Fibroblast of villous mesenchyme (primary cell): ENCODE results near the gene CLGN. TPM values are rescaled to one million over a fixed set of nuclear protein-coding genes. Genes with fewer than 3 reads are reported as not detected.
A peak's percentile ranks its signal among the peaks of the same experiment; 100 is the strongest.
"Not testable (repeated sequence)": the region's sequence is repeated elsewhere in the genome, so short reads cannot be mapped to it uniquely, and the experiment has no call there.

Experiments
- DNase-seq: peaks from one replicate; pipeline ENCODE4 v3.0.0-alpha.2; 2010; ENCODE audit warnings: low read depth
- H3K4me3 ChIP-seq: 2 replicates; pipeline ENCODE4 v1.5.1; 2011; ENCODE audit warnings: low read depth, mild to moderate bottlenecking, low read length
- total RNA-seq: library from RNA; depleted of rRNA; stranded (reverse); fragments of >200 nt; gene quantifications from 2 replicates; pipeline ENCODE4 v1.2.3, GENCODE V29; 2012
- TF ChIP-seq, protein P1 (sequence below): IDR thresholded peaks from 2 replicates; pipeline ENCODE4 v1.5.1; 2012; ENCODE audit warnings: low read depth, mild to moderate bottlenecking, low read length; ENCODE audit not compliant: insufficient read depth

Gene CLGN
- total RNA-seq, 1 donor, result 1.7 TPM

GRCh38 chr4:140450352-140450751 is 22.9 kb upstream of the CLGN start:
- TF ChIP-seq, protein P1, sequence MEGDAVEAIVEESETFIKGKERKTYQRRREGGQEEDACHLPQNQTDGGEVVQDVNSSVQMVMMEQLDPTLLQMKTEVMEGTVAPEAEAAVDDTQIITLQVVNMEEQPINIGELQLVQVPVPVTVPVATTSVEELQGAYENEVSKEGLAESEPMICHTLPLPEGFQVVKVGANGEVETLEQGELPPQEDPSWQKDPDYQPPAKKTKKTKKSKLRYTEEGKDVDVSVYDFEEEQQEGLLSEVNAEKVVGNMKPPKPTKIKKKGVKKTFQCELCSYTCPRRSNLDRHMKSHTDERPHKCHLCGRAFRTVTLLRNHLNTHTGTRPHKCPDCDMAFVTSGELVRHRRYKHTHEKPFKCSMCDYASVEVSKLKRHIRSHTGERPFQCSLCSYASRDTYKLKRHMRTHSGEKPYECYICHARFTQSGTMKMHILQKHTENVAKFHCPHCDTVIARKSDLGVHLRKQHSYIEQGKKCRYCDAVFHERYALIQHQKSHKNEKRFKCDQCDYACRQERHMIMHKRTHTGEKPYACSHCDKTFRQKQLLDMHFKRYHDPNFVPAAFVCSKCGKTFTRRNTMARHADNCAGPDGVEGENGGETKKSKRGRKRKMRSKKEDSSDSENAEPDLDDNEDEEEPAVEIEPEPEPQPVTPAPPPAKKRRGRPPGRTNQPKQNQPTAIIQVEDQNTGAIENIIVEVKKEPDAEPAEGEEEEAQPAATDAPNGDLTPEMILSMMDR, result no peak
- no peak overlapping the region for H3K4me3 ChIP-seq
- no peak for DNase-seq

GRCh38 chr4:140448830-140449229 is 21.4 kb upstream of the CLGN start:
- peak; percentile 8 for DNase-seq
- TF ChIP-seq, protein P1, result no peak

DNA sequence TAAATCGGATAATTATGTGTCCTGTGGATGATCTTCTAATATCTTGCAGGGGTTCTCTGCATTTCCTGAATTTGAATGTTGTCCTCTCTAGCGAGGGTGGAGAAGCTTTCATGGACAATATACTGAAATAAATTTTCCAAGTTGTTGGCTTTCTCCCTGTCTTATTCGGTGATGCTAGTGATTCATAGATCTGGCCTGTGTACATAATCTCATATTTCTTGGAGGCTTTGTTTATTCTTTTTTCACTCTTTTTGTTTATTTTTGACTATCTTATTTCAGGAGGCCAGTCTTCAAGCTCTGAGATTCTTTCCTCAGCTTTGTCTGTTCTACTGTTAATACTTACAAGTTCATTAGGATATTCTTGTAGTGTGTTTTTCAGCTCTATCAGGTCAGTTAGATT is 20.7 kb upstream of the CLGN start:
- no peak for DNase-seq
- TF ChIP-seq, protein P1, result no peak
- no peak overlapping the region for H3K4me3 ChIP-seq

More at GRCh38 chr4:140448830-140449229, 21.4 kb upstream of the CLGN start:
- no peak overlapping the region for H3K4me3 ChIP-seq

GRCh38 chr4:140444347-140444746 is 16.9 kb upstream of the CLGN start:
- not testable (repeated sequence) for H3K4me3 ChIP-seq, DNase-seq

DNA sequence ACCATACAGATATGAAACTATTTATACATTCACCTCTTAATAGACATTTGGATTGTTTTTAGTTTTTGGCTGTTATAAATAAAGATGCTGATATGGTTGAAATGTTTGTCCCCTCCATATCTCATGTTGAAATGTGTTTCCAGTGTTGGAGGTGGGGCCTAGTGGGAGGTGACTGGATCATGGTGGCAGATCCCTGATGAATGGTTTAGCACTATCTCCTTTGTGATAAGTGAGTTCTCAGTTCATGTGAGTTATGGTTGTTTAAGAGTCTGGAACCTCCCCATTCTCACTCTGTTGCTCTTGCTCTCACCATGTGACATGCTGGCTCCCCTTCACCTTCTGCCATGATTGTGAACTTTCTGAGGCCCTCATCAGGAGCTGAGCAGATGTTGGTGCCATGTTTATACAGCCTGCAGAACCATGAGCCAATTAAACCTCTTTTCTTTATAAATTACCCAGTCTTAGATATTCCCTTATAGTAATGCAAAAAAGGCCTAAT is 12.2 kb upstream of the CLGN start:
- TF ChIP-seq, protein P1, result no peak
- H3K4me3 ChIP-seq, result no peak overlapping the region
- no peak for DNase-seq

- peak overlapping the region; percentile 70 for H3K4me3 ChIP-seq
- TF ChIP-seq, protein P1, result no peak
- peak; percentile 62 for DNase-seq
These were observed 547 bp upstream of the CLGN start for GRCh38 chr4:140427919-140428471.

- H3K4me3 ChIP-seq, result peak overlapping the region; percentile 70
- no peak for DNase-seq
- TF ChIP-seq, protein P1, result no peak
These were observed 790 bp downstream of the CLGN start for GRCh38 chr4:140426610-140427105.
